Left ventricle myocardium superior (tissue), 1 donor: ENCODE data around the gene AFG3L2. TPM values are rescaled to one million over a fixed set of nuclear protein-coding genes. Genes with fewer than 3 reads are reported as not detected.
A peak's percentile ranks its signal among the peaks of the same experiment; 100 is the strongest.

Source experiments
- ATAC-seq: fragments of 200-7000 bp; cut with Tn5 transposase; one replicate; pipeline ENCODE4 v1.9.1; 2020; ENCODE audit warnings: mild to moderate bottlenecking, moderate library complexity
- DNase-seq: peaks from one replicate; pipeline ENCODE4 v3.0.0-alpha.2; 2020
- intact Hi-C: fragments of 100-400 bp; cut with micrococcal nuclease; formaldehyde crosslinking; loops from one replicate; pipeline ENCODE4 v1.11.0; 2022
- total RNA-seq: library from RNA; stranded (reverse); fragmentation: NEBNext Ultra II Directional; extraction: Animal tissue kit (Norgen Biotek cat#: 25700); gene quantifications from one replicate; pipeline ENCODE4 v1.2.1, GENCODE V29; 2021
- donor health status: DM: no; HTN: yes; CAD: no; lungs with severe emphysema.

Gene AFG3L2
- total RNA-seq, 1 donor from 2014 or later: 143 TPM

GRCh38 chr18:12333506-12334290 lies 43.3 kb downstream of the AFG3L2 start:
- intact Hi-C loops: no loop called here
- ATAC-seq (peak; percentile 4), DNase-seq (no peak)

- DNase-seq (no peak), ATAC-seq (no peak)
- intact Hi-C loops: no loop called here
Observed at GRCh38 chr18:12330766-12331165, 46.3 kb downstream of the AFG3L2 start.

GRCh38 chr18:12329125-12329698 lies 47.8 kb downstream of the AFG3L2 start:
- ATAC-seq: no peak
- DNase-seq: no peak
- intact Hi-C loops: no loop called here

GRCh38 chr18:12328179-12328823 lies 48.7 kb downstream of the AFG3L2 start:
- intact Hi-C loops: no loop called here
- no peak for ATAC-seq

GRCh38 chr18:12327510-12328178 lies 49.4 kb downstream of the AFG3L2 start:
- intact Hi-C loops: no loop called here
- ATAC-seq: peak; percentile 77

More at GRCh38 chr18:12328179-12328823, 48.7 kb downstream of the AFG3L2 start:
- no peak for DNase-seq

GRCh38 chr18:12326711-12327460 lies 50.1 kb downstream of the AFG3L2 start:
- intact Hi-C loops: no loop called here
- ATAC-seq (peak; percentile 11), DNase-seq (no peak)

More at GRCh38 chr18:12327510-12328178, 49.4 kb downstream of the AFG3L2 start:
- peak; percentile 92 for DNase-seq

- DNase-seq: no peak
- no peak for ATAC-seq
- intact Hi-C loops: no loop called here
Observed at GRCh38 chr18:12325726-12326245, 51.2 kb downstream of the AFG3L2 start.

GRCh38 chr18:12324991-12325725 lies 51.9 kb downstream of the AFG3L2 start:
- DNase-seq (no peak), ATAC-seq (no peak)
- intact Hi-C loops: loop anchor here (5.0 kb wide), 1 partner anchor 37 kb away; no protein-coding TSS in a partner anchor

GRCh38 chr18:12321333-12321732 lies 55.7 kb downstream of the AFG3L2 start:
- DNase-seq: no peak
- intact Hi-C loops: loop anchor here (5.0 kb wide), 1 partner anchor 41 kb away; no protein-coding TSS in a partner anchor
- no peak for ATAC-seq

- DNase-seq (no peak), ATAC-seq (no peak)
- intact Hi-C loops: no loop called here
Observed at GRCh38 chr18:12318857-12319256, 58.2 kb downstream of the AFG3L2 start.

- intact Hi-C loops: no loop called here
- peak; percentile 62 for ATAC-seq
- peak; percentile 52 for DNase-seq
Observed at GRCh38 chr18:12318334-12318697, 58.7 kb downstream of the AFG3L2 start.

- peak; percentile 75 for ATAC-seq
- intact Hi-C loops: no loop called here
- DNase-seq: no peak
Observed at GRCh38 chr18:12317664-12318333, 59.2 kb downstream of the AFG3L2 start.

GRCh38 chr18:12315911-12316310 lies 61.1 kb downstream of the AFG3L2 start:
- intact Hi-C loops: no loop called here
- ATAC-seq (peak; percentile 70), DNase-seq (peak; percentile 82)

- intact Hi-C loops: no loop called here
- DNase-seq (no peak), ATAC-seq (peak; percentile 9)
Observed at GRCh38 chr18:12315490-12315889, 61.5 kb downstream of the AFG3L2 start.

GRCh38 chr18:12314591-12315305 lies 62.3 kb downstream of the AFG3L2 start:
- ATAC-seq: no peak
- intact Hi-C loops: no loop called here
- no peak for DNase-seq

- intact Hi-C loops: no loop called here
- DNase-seq (no peak), ATAC-seq (no peak)
Observed at GRCh38 chr18:12313530-12314245, 63.3 kb downstream of the AFG3L2 start.
